Hair follicular keratinocyte (primary cell): ENCODE measurements around the gene CEP44. TPM values are rescaled to one million over a fixed set of nuclear protein-coding genes. Genes with fewer than 3 reads are reported as not detected.

Experiments used
- total RNA-seq: library from RNA; depleted of rRNA; stranded (reverse); fragments of >200 nt; gene quantifications from 2 replicates; pipeline ENCODE4 v1.2.3, GENCODE V29; 2015

Gene CEP44
- 8.0 TPM in 2 replicates for total RNA-seq

DNA sequence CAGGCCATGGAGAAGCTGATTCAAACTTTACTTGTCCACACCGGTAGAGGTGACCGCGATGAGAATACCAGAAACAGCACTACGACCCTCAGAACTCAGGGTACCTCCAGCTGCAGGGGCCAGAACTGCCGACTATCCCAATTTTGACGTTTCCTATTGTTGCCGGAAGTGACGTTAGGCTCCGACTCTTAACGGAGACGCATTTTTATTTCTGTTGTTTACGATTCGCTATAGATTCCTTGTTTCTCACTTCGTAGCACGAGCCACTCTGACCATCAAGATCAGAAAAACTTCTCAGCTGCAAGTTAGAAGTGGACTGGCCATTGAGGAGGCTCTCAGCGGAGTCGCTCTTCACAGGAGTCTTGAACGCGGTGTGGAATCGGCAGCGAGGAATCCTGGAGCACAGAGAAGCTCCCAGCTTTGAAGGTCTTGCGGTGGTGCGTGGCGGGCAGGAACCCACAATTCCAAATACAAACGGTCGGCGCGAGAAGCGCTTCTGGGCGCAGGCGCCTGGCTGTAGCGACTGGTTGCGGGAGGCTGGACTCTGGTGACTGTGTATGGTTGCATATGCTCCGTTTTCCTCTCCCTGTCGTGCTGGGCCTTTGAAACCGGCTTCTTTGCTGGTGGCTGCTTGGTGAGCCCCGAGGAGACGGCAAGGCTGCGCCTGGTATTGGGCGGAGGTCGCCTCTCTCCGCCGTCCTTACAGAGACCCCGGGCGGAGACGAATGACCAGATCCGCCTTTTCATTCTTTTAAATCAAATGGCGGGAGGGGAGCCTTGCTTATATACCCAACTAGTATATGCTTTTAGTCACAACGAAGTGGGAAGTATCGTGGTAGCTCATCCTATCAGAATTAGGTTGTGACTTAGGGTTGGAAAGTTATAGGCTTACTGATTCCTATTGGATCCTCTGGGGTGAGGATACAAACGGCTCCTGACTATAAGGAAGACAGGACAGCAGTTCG is at the start of gene CEP44, which contains the start of gene FBXO8:
CEP44 (plus strand) TSS at position 405 of the 965 bp plus-strand sequence. CDS start 15,211 bp downstream, outside the sequence.
FBXO8 (minus strand) TSS at position 161 of the 965 bp plus-strand sequence. CDS start 20,575 bp downstream, outside the sequence.

Other genes with a start within 250 kb of the CEP44 start
- 12.6 and 23.0 TPM in 2 replicates for gene FBXO8, start 244 bp upstream of the CEP44 start, total RNA-seq
- gene HPGD, start 238.6 kb downstream of the CEP44 start, total RNA-seq = 0.39 TPM in 1 of 2 replicates, not detected in the other